Neutrophil (primary cell): Measurements from ENCODE around the gene SLC39A5.
A peak's percentile ranks its signal among the peaks of the same experiment; 100 is the strongest.
"Not testable (repeated sequence)": the region's sequence is repeated elsewhere in the genome, so short reads cannot be mapped to it uniquely, and the experiment has no call there.

Source experiments
- H3K27ac ChIP-seq: fragments of 200-600 bp; sonication (generic); 2 replicates; pipeline ENCODE4 v1.5.1; 2016; ENCODE audit warnings: mild to moderate bottlenecking, moderate library complexity
- H3K27me3 ChIP-seq: fragments of 200-600 bp; sonication (generic); 2 replicates; pipeline ENCODE4 v1.6.0; 2016; ENCODE audit warnings: mild to moderate bottlenecking
- H3K36me3 ChIP-seq: fragments of 200-600 bp; sonication (generic); 2 replicates; pipeline ENCODE4 v1.5.1; 2017
- H3K4me1 ChIP-seq, 2 experiments: fragments of 200-600 bp in 1 of 2; sonication (generic) in 1 of 2; 1 replicate in 1 of 2; 2 replicates in 1 of 2; pipeline versions ENCODE4 v1.5.1 to v1.6.1; 2013 to 2016; ENCODE audit warnings: low read depth in 1 of 2, low read length in 1 of 2, mild to moderate bottlenecking in 1 of 2, moderate library complexity in 1 of 2; ENCODE audit not compliant: control insufficient read depth in 1 of 2, insufficient read depth in 1 of 2
- H3K4me3 ChIP-seq, 2 experiments: fragments of 200-600 bp in 1 of 2; sonication (generic) in 1 of 2; 1 replicate in 1 of 2; 2 replicates in 1 of 2; pipeline ENCODE4 v1.5.1; 2013 to 2016; ENCODE audit warnings: low read depth in 1 of 2, low read length in 1 of 2, mild to moderate bottlenecking in 1 of 2, moderate library complexity in 1 of 2
- H3K9me3 ChIP-seq: fragments of 200-600 bp; sonication (generic); 2 replicates; pipeline ENCODE4 v1.5.1; 2016
- CTCF ChIP-seq: fragments of 200-600 bp; sonication (generic); IDR thresholded peaks from 2 replicates; pipeline ENCODE4 v1.5.1; 2016; ENCODE audit warnings: antibody characterized with exemption

Gene SLC39A5

GRCh38 chr12:56282030-56282429 is 52.2 kb downstream of the SLC39A5 start:
- no peak overlapping the region for H3K4me3 ChIP-seq
- no peak for TF ChIP-seq CTCF
- peaks cover 8 to 16% of the 10 kb centered on the region in 2 experiments for H3K4me1 ChIP-seq
- peaks cover 81% of the 10 kb centered on the region for H3K36me3 ChIP-seq
- H3K9me3 ChIP-seq, result no peaks in the 10 kb centered on the region
- H3K27ac ChIP-seq, result no peak overlapping the region
- no peaks in the 10 kb centered on the region for H3K27me3 ChIP-seq

- H3K4me3 ChIP-seq, result no peak overlapping the region
- H3K36me3 ChIP-seq, result peaks cover 76% of the 10 kb centered on the region
Observed at GRCh38 chr12:56282579-56282978, 52.7 kb downstream of the SLC39A5 start.

GRCh38 chr12:56284263-56284662 is 54.4 kb downstream of the SLC39A5 start:
- Histone ChIP-seq H3K4me1 (peaks cover 30 to 35% of the 10 kb centered on the region in 2 experiments), H3K36me3 (peaks cover 60% of the 10 kb centered on the region)
- not testable (repeated sequence) for H3K27ac ChIP-seq

More at GRCh38 chr12:56282579-56282978, 52.7 kb downstream of the SLC39A5 start:
- TF ChIP-seq CTCF, result no peak
- H3K4me1 ChIP-seq, result peaks cover 14 to 19% of the 10 kb centered on the region in 2 experiments
- no peaks in the 10 kb centered on the region for H3K9me3 ChIP-seq
- H3K27me3 ChIP-seq, result no peaks in the 10 kb centered on the region
- H3K27ac ChIP-seq, result no peak overlapping the region

GRCh38 chr12:56286044-56286830 is 56.4 kb downstream of the SLC39A5 start:
- H3K36me3 ChIP-seq, result peaks cover 45% of the 10 kb centered on the region
- H3K4me1 ChIP-seq, result peaks cover 30 to 42% of the 10 kb centered on the region in 2 experiments
- no peaks in the 10 kb centered on the region for H3K27me3 ChIP-seq
- no peaks in the 10 kb centered on the region for H3K9me3 ChIP-seq
- no peak overlapping the region for H3K4me3 ChIP-seq
- H3K27ac ChIP-seq, result peak overlapping the region; percentile 38
- TF ChIP-seq CTCF, result no peak

More at GRCh38 chr12:56284263-56284662, 54.4 kb downstream of the SLC39A5 start:
- H3K4me3 ChIP-seq, H3K9me3 ChIP-seq, H3K27me3 ChIP-seq: not testable (repeated sequence)
